OCI-M1 (cell line): ENCODE results near the gene AGO4.
"Not testable (repeated sequence)": the region's sequence is repeated elsewhere in the genome, so short reads cannot be mapped to it uniquely, and the experiment has no call there.

Experiments used
- DNase-seq: peaks from one replicate; lab custom pipeline; 2025; lab: John Stamatoyannopoulos, UW

The AGO4 gene

GRCh38 chr1:35863881-35864625 lies 56.2 kb downstream of the AGO4 start:
- peak; percentile 15 for DNase-seq

- no peak for DNase-seq
These were observed 57.0 kb downstream of the AGO4 start for GRCh38 chr1:35864813-35865212.

GRCh38 chr1:35866991-35867390 lies 59.2 kb downstream of the AGO4 start:
- DNase-seq, result no peak

GRCh38 chr1:35869245-35869950 lies 61.6 kb downstream of the AGO4 start:
- not testable (repeated sequence) for DNase-seq

- no peak for DNase-seq
These were observed 63.0 kb downstream of the AGO4 start for GRCh38 chr1:35870651-35871309.

- DNase-seq, result no peak
These were observed 65.5 kb downstream of the AGO4 start for GRCh38 chr1:35873243-35873750.

- not testable (repeated sequence) for DNase-seq
These were observed 66.3 kb downstream of the AGO4 start for GRCh38 chr1:35874115-35874514.

- DNase-seq, result peak; percentile 22
These were observed 69.2 kb downstream of the AGO4 start for GRCh38 chr1:35876988-35877387.

- peak; percentile 89 for DNase-seq
These were observed 74.0 kb downstream of the AGO4 start for GRCh38 chr1:35881850-35882273.

- DNase-seq, result no peak
These were observed 74.7 kb downstream of the AGO4 start for GRCh38 chr1:35882586-35882944.

- DNase-seq, result peak; percentile 96
These were observed 75.3 kb downstream of the AGO4 start, which contains the start of gene AGO1 for GRCh38 chr1:35882945-35883634. Gene AGO1, plus strand, starts transcription at chr1:35883209. Its CDS starts 213 bp downstream, at chr1:35883422.

GRCh38 chr1:35883635-35884101 lies 75.9 kb downstream of the AGO4 start:
- DNase-seq, result no peak

GRCh38 chr1:35884934-35885333 lies 77.1 kb downstream of the AGO4 start:
- DNase-seq, result peak; percentile 9

GRCh38 chr1:35885961-35886558 lies 78.2 kb downstream of the AGO4 start:
- peak; percentile 49 for DNase-seq

- DNase-seq, result peak; percentile 85
These were observed 79.0 kb downstream of the AGO4 start for GRCh38 chr1:35886577-35887431.

GRCh38 chr1:35887508-35887907 lies 79.7 kb downstream of the AGO4 start:
- no peak for DNase-seq

GRCh38 chr1:35888255-35888654 lies 80.4 kb downstream of the AGO4 start:
- DNase-seq, result no peak

GRCh38 chr1:35888981-35889380 lies 81.2 kb downstream of the AGO4 start:
- DNase-seq, result not testable (repeated sequence)

- no peak for DNase-seq
These were observed 85.4 kb downstream of the AGO4 start for GRCh38 chr1:35893051-35893879.

- DNase-seq, result peak; percentile 91
These were observed 86.4 kb downstream of the AGO4 start for GRCh38 chr1:35894183-35894582.
